Hematopoietic multipotent progenitor cell (in vitro differentiated cells): ENCODE data around the gene RHNO1. TPM values are rescaled to one million over a fixed set of nuclear protein-coding genes. Genes with fewer than 3 reads are reported as not detected.
A peak's percentile ranks its signal among the peaks of the same experiment; 100 is the strongest.

Experiments used
- DNase-seq, 3 donors: peaks; one replicate each; pipeline ENCODE4 v3.0.0-alpha.2; 2011 to 2015; ENCODE audit warnings: low read depth in 2 of 3, low spot score in 2 of 3
- total RNA-seq: library from RNA; depleted of rRNA; stranded (reverse); fragments of >200 nt; gene quantifications from one replicate; pipeline ENCODE4 v1.2.3, GENCODE V29; 2012

The RHNO1 gene, protein sequence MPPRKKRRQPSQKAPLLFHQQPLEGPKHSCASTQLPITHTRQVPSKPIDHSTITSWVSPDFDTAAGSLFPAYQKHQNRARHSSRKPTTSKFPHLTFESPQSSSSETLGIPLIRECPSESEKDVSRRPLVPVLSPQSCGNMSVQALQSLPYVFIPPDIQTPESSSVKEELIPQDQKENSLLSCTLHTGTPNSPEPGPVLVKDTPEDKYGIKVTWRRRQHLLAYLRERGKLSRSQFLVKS
- total RNA-seq: 22.4 TPM

DNA sequence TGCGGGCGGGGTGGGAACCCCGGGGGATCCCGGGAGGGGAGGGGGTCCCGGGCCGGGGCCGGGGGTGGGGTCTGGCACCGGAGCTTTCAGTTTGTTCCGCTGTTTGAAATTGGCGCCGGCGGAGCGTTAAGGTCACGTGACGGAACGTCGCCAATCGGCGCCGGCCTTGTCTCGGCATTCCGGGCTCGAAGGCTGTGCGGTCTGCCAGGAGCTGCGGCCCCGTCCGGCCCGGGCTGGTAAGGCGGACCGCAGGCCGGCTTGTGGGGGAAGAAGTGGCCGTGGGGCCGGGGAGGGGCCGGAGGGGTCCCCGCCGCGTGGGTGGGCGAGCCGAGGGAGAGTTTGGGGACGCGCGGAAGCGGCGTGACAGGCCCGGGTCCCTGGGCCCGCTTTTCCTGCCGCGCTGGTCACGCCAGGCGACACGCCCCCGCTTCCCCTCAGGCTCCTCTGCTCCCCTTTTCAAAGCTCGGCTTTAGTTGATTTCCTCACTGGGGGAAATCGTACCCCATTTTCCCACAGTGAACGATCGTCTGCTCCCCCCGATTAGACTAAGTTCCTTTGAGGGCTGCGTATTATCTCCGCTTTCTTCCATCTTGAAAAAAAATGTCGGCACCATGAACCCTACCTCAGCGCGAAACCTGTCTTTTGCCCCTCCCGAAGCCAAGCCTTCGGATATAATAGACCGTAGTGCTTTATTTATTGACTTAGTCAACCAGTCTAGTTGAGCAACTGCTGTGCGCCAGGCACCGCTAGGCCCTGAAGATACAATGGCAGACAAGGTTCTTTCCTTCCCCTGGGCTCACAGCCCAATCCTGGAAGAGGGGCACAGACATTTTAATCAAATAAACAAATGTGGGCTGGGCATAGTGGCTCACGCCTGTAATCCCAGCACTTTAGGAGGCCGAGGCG, at the start of gene RHNO1, which contains the start of gene FOXM1:
Gene RHNO1, plus strand, starts transcription at position 177 of the 906 bp plus-strand sequence. CDS start 8,144 bp downstream, outside the sequence.
Gene FOXM1, minus strand, starts transcription at position 128 of the 906 bp plus-strand sequence. CDS start 2,696 bp downstream, outside the sequence.
- DNase-seq: peak; percentile 75 to 89 (median 88)

DNA sequence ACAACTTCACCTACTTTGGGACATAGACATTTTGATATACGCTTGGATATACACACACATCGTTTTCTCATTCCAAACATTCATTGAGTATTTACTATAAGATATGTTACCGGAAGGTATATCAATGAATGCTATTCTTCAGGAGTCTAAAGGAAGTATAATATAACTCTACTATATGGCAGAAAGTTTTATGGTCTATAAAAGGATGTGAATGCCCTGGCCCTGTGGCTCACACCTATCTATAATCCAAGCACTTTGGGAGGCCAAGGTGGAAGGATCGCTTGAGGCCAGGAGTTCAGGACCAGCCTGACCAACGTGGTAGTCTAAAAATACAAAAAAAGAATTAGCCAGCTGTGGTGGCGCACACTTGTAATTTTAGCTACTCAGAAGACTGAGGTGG, 47.7 kb upstream of the RHNO1 start:
- no peak for DNase-seq

DNA sequence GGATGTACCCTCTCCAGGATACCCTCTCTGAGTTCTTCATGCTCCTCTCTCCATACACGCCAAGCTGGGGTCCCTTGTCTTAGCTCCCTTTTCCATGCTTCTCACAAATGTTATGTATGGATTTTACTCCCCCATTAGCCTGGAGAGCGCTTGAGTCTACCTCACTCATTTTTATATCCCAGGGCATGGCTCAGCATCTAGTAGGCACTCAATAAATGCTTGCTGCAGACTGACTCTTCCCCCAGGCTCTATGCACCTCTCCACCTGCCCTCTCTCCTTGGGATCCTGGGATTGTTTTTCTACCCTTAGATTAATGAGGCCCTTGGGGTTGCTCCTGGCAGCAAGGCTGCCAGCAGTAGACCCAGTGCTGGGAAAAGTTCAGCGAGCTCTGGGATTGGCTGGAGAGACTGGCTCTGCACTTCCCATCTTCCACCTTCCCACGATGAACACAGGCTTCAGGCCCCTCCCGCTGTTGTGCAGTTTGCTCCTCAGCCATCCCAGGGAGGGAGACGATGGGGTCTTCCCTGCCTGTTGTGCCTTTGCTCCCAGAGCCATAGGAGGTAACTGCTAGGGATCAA, 44.4 kb upstream of the RHNO1 start:
- no peak for DNase-seq

DNA sequence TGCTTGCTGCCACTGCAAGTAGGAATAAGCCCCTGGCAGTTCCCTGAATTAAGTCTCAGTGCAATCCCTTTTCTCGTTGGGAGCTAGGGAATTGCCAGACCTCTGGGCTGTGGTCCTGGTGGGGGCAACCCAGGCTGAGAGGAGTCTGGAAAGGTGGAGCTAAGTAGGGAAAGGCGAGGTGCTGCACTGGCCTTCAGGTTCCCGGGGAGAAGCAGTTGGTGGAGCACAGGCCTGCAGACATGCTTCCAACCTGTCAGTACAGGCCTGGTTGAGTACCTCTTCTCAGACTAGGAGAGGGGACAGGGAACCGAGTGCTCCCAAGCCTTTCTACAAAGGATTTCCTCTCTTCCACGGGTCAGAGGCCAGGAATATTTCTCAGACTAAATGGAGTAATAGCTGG, 43.7 kb upstream of the RHNO1 start:
- no peak for DNase-seq

DNA sequence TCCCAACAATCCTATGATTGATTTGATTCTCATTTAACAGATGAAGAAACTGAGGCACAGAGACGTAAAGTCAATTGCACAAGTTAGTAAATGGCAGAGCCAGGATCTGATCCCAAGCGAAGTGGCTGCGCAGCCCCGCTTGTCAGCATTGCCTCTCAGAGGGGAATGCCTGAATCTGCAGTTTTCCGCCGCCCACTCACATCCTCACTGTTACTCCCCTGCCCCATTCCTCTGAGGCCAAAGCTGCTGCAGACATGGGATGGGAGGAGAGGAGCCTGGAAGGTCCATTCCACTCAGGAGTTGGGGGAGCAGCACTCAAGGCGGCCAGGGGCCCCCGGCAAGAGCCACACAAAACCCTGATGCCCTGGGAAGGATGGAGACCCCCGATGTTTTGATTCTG, 43.2 kb upstream of the RHNO1 start:
- DNase-seq: no peak

DNA sequence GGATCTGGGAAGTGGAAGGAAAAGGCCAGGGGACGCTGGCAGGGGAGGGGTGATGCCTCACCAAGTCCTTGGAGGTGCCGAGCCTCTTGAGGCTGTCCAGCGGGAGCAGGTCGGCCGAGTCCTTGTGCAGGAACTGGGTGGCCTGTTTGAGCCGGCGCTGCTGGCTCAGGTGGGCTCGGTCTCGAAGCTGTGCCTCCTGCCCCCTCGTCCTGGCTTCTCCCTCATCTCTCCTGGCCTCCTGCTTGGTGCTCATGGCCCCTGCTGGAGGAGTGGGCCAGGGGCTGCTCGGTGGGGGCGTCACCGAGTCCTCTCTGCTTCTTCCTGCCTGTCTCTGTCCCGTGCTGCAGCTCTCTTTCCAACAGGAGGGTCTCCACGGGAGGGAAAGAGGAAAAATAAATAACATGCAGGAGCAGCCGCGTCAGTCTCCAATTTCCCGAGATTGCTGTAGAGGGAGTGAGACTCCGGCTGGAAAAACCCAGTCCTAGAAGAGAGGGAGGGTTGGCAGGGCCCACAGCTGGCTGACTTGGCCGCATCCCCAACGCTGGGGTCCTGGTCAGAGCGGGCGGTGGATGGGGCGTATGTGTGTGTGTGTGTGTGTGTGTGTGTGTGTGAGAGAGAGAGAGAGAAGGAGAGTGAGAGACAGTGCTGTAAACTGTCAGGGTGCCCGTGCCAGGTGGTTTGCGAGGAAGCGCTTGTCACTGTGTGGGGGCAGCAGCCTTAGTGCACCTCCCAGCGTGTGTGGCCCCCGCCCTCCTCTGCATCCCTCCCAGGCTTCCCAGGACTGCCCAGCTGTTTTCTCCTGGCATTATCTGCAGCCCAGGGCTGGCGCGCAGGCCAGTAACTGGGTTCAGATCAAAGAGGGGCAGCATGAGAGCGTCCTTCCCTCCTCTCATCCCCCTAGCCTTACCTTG, 42.2 kb upstream of the RHNO1 start, which contains the start of gene NRIP2:
Gene NRIP2, minus strand, starts transcription at position 455 of the 911 bp plus-strand sequence. Its CDS starts 52 bp downstream, at position 403.
- DNase-seq: peak in 2 of 3 donors; percentile 5 to 17

DNA sequence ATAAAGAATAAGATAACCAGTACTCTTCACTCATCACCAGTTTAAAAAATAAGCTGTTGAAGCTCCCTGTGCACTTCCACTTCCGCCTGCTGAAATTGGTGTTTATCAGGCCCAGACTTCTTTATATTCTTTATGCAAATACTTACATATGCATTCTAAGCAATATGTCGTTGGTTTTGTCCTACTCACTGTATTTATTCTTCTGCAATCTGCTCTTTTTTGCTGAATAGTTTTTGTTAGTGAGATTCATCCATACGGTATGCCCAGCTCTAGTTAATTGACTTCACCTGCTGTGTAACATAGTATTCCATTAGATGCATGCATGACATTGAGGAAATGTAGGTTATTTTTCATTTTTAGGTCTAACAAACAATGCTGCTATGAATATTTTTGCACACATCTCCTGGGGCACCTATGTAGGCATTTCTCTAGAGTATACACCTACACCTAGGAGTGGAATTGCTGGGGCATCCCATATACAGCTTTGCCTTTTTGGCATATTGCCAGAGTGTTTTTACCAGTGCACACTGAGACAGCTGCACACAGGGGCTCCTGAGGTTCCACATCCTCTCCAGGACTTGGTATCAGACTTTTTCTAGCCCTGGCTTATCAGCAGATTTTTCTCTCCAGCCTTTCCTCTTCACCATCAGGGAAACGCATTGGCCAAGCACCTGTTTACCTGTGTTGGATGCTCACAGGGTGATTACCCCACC, 41.2 kb upstream of the RHNO1 start:
- no peak for DNase-seq

DNA sequence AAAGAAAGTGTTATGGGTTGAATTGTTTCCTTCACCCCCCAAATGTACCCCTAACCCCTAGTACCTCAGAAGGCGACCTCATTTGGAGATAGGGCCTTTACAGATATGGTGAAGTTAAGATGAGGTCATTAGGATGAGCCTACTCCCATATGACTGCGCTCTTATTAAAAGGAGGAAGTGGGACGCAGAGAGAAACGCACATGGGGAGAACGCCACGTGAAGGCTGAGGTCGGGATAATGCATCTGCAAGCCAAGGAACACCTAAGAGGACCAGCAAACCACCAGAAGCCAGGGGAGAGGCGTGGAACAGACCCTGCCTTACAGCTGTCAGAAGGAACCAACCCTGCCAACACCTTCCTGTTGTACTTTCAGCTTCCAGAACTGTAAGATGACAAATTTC, 40.4 kb upstream of the RHNO1 start:
- no peak for DNase-seq

DNA sequence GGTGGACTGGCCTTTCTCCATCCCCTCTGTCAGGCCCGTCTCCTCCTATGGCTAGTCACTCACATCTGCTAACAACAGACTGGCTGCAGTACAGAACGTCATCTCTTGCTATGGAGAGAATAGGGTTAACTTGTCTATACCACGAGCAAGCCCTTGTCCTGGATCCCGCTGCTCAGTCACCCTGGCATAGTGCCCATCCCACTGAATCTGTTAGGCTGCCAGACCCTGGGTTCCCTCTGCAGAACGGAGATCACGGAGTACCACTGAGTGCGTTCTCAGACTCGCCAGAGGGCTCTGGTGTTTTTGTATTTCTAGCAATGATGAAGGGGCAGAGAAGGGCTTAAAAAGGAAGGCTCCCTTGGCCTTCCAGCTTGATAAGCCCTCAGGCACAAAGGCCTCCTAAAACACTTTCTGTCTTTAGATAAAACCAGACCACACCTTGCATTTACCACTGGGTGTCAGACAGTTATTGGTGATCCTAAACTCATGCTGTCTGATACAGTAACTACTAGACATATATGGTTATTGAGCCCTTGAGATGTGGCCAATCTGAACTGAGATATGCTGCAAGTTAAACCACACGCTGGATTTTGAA, 35.9 kb upstream of the RHNO1 start:
- no peak for DNase-seq

DNA sequence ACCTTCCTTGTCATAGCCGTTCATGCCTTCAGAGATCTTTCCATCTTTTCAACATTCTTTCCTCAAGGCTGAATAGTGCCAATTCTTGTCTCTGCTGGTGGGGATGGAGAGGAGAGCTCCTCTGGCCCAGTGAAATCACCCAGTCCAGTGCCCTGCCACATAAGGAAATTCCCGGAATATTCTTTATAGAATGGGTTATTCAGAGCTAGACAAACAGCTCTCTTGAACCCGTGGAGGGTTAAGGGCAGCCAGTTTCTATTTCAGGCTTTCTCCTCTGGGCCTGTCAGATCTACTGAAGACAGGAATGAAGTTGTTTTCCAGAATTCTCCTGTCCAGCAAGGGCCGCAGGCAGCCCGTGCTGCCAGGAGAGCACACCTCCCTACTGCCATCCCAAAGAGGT, 34.1 kb upstream of the RHNO1 start:
- no peak for DNase-seq

DNA sequence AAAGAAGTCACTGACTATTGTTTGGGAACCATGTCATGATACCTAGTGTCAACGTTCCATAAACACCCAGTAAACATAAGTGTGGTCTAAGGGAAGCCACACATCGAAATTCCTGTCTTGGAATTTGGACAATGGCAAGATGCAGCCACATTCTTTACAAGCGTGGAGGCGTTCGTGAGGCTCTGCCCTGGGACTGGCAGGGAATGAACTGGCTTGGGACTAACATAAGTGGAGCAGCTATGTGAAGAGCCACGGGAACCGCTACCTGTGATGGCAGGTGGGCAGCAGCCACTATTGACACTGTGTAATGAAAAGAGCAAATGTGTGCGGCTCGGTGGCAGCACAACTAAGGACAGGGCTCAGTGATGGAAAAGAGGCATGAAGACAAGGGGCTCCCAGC, 32.2 kb upstream of the RHNO1 start:
- no peak for DNase-seq

DNA sequence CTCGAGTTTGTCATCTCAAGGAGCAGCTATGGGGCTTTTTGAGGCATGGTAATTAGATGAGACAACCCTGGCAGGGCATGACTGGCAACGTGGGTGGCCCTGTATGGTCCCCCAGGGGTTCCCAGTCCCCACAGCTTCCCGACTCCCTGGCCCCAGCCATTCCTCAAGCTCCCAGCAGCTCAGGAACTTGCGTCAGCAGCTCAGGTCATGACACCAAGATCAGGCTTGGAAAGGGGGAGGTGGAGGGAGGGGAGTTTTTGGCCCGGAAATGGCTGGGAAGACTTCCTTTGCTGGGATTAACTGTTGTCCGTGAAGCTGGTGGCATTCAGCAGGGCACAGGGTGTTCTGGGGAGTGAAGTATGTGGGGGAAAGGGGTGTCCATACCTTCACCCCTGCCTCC, 31.7 kb upstream of the RHNO1 start:
- DNase-seq: no peak

DNA sequence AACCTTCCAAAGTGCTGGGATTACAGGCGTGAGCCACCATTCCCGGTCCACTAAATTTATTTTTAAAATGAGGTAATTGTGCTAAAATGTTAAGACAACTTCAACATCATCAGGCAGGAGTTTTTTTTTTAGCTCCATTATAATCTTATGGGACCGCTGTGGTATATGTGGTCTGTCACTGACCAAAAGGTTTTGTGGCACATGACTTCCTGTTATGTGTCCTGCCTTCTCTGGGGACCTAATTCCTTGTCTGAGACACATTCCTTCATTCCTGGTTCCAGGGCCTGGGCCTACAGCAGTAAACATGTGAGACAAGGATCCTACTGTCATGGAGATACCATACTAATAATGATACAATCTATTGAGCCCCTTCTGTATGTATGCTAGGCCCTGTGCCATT, 25.1 kb upstream of the RHNO1 start:
- DNase-seq: no peak

DNA sequence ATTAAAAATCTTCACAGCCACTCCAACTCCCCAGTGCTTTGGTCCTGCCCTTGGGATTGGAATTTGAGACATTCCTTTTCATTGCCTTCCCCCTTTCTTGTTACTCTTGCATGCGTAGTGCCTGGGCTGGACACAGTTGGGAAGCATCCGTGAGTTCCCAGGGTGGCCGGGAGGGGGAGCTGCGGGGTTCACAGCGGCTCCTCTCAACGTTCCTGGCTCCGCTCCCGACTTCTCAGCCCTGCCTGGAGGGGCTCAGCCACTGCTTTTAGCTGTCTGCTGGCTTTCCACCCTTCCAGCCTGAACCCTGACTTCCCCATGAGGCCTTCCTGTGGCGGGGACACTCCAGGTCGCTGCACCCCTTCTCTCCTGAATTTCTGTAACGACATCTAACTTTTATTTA, 23.4 kb upstream of the RHNO1 start:
- peak in 2 of 3 donors; percentile 47 to 67 for DNase-seq

DNA sequence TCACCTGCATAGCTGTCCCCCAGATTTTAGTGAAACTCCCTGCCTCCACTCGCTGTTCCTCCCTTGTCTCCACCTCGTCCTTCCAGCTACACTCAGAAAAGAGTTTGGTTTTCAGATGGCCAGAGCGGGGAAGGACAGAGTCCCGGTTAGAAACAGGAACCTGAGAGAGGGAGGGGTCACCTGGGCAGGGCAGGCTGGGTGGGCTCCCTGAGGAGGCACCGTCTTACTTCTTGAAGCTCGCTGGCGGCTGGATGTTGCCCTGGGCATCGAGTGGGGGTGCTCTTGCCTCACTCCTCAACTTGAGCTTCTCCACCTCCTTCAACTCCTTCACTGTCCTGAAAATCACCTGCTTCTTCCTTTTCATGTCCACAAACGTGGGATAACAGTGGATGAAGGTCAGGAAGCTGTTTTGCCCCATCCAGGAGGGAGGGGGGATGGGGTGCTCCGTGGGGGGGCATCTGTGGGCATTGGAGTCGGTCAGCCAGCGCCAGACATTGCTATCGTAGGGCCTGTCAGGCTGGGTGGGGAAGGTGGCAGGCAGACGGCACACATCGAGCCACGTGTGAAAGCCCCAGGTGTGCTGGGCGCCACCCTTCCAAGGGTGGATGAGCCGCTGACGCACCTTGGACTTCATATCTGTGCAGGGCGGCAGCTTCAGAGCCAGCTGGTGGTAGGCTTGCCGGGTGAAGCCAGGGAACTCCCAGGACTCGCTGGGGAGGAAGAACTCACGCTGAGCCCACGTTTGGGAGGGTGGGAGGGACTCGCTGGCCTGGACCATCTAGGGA, 22.2 kb upstream of the RHNO1 start:
- DNase-seq: no peak

DNA sequence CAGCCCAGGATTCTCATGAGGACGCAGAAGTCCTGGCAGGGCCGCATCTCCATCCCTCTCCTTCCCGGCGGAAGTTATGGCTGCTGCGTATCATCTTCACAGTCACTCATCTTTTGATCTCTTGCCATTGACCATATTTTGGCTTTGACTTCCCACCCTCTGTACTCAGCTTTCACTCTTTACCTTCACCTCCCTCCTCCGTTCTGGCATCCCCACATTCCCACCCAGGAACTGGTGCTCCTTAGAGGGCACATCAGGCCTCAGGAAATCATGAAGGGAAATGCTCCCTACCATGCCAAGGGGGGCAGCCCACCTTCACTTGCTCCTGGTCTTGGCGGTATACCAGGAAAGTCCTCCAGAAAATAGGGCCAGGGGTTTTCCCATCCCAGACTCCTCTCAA, 21.5 kb upstream of the RHNO1 start:
- DNase-seq: no peak

DNA sequence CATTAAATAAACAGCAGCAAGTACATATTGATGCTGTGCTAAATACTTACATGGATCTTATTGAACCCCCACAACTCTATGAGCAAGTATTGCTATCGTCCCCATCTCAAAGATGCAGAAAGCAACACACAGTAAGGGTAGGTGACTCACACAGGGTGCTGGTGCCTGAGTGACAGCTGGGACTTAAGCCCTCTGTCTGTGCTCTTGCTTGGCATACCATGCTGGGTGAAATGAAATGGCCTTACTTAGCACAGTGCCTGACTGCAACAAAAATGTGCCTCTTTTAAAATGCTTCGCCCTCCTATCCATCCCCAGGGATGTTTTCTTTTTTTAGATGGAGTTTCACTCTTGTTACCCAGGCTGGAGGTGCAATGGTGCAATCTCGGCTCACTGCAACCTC, 21.0 kb upstream of the RHNO1 start:
- no peak for DNase-seq

DNA sequence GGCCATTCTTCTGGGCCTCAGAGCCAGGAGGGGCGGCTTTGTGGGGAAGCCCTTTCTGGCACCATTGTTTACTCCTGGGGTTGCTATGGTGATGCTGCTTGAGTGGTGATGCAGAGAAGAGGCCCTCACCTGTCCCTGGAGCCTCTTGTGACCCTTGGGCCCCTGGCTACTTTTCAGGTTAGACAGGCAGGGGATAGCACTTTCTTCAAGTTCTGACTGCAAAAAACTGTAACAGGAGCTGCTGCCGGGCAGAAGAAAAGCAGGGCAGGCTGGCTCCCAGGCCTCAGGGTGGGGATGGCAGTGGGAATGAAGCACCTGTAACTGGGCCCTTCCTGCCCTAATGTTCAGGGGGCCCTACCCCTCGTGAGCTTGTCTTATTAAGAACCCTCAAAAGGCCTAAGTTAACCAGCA, 20.0 kb upstream of the RHNO1 start, which contains the start of gene TEX52:
Gene TEX52, minus strand, starts transcription at position 19 of the 411 bp plus-strand sequence. Its CDS starts 13 bp downstream, at position 6.
- no peak for DNase-seq
